Measurements from ENCODE around the gene ATP11A. TPM values are rescaled to one million over a fixed set of nuclear protein-coding genes. Genes with fewer than 3 reads are reported as not detected.

ATP11A gene
- total RNA-seq, 1 donor from 2014 or later, result 281 TPM

GRCh38 chr13:112802802-112803195, 113.0 kb downstream of the ATP11A start:
- H3K4me3 ChIP-seq, result no peak overlapping the region
- peaks cover 4% of the 10 kb centered on the region for H3K9me3 ChIP-seq
- ATAC-seq (no peak), DNase-seq (no peak)
- H3K27ac ChIP-seq, result no peak overlapping the region
- no peak for TF ChIP-seq CTCF (IDR thresholded peaks at IDR 0.05)
- no peaks in the 10 kb centered on the region for H3K27me3 ChIP-seq (ENCODE audit: low read depth)
- intact Hi-C loops (cut with DNase I), result no loop called here
- H3K4me1 ChIP-seq, result no peaks in the 10 kb centered on the region
- H3K36me3 ChIP-seq, result peaks cover 20% of the 10 kb centered on the region

GRCh38 chr13:112803422-112803821, 113.6 kb downstream of the ATP11A start:
- Histone ChIP-seq H3K36me3 (peaks cover 22% of the 10 kb centered on the region), H3K9me3 (peaks cover 4% of the 10 kb centered on the region), H3K27me3 (ENCODE audit: low read depth) (no peaks in the 10 kb centered on the region), H3K27ac (no peak overlapping the region), H3K4me3 (no peak overlapping the region), H3K4me1 (no peaks in the 10 kb centered on the region)
- ATAC-seq (no peak), DNase-seq (no peak)
- no peak for TF ChIP-seq CTCF (IDR thresholded peaks at IDR 0.05)
- intact Hi-C loops (cut with DNase I), result no loop called here

- Histone ChIP-seq H3K9me3 (peaks cover 3% of the 10 kb centered on the region), H3K36me3 (peaks cover 26% of the 10 kb centered on the region), H3K4me3 (no peak overlapping the region), H3K27me3 (ENCODE audit: low read depth) (no peaks in the 10 kb centered on the region), H3K4me1 (no peaks in the 10 kb centered on the region), H3K27ac (no peak overlapping the region)
- intact Hi-C loops (cut with DNase I), result no loop called here
- ATAC-seq (no peak), DNase-seq (no peak)
- TF ChIP-seq CTCF (IDR thresholded peaks at IDR 0.05), result no peak
These were observed 114.5 kb downstream of the ATP11A start for GRCh38 chr13:112804374-112804773.

- no peak for TF ChIP-seq CTCF (IDR thresholded peaks at IDR 0.05)
- no peaks in the 10 kb centered on the region for H3K4me1 ChIP-seq
- no peaks in the 10 kb centered on the region for H3K9me3 ChIP-seq
- no peak for ATAC-seq
- H3K36me3 ChIP-seq, result peaks cover 47% of the 10 kb centered on the region
- no peak for DNase-seq
- no peaks in the 10 kb centered on the region for H3K27me3 ChIP-seq (ENCODE audit: low read depth)
- no peak overlapping the region for H3K4me3 ChIP-seq
- intact Hi-C loops (cut with DNase I), result no loop called here
- H3K27ac ChIP-seq, result no peak overlapping the region
These were observed 117.2 kb downstream of the ATP11A start for GRCh38 chr13:112806739-112807652.

- TF ChIP-seq CTCF (IDR thresholded peaks at IDR 0.05), result no peak
- H3K4me3 ChIP-seq, result no peak overlapping the region
- no peaks in the 10 kb centered on the region for H3K9me3 ChIP-seq
- no peaks in the 10 kb centered on the region for H3K27me3 ChIP-seq (ENCODE audit: low read depth)
- no peaks in the 10 kb centered on the region for H3K4me1 ChIP-seq
- DNase-seq, result peak; percentile 41
- ATAC-seq, result peak; percentile 31 to 61
- H3K36me3 ChIP-seq, result peaks cover 55% of the 10 kb centered on the region
- intact Hi-C loops (cut with DNase I), result no loop called here
- no peak overlapping the region for H3K27ac ChIP-seq
These were observed 118.0 kb downstream of the ATP11A start for GRCh38 chr13:112807653-112808376.

Measured in lower lobe of right lung (tissue), 2 donors.